ENCODE data around the gene HOXB2. TPM values are rescaled to one million over a fixed set of nuclear protein-coding genes. Genes with fewer than 3 reads are reported as not detected.

HOXB2 gene
- polyA plus RNA-seq, 2 of the 4 experiments (the other 2 are of a cell fraction) = 0.65 to 2.6 TPM

- Histone ChIP-seq H3K4me2 (peak overlapping the region; percentile 76), H3K4me3 (no peak overlapping the region), H3K27ac (0 out of 6 replicates have a peak overlapping the region, but pooled peaks of 1 of the 2 experiments have one; percentile 0), H3K4me1 (peaks cover 15% of the 10 kb centered on the region; the same call in 2 of the 3 replicates), H3K9me3 (no peaks in the 10 kb centered on the region)
- CTCF ChIA-PET = interaction anchor here (0.7 kb wide), 1 partner anchor 209 kb away, joined by 3 read pairs; no protein-coding TSS in a partner anchor
- ATAC-seq = no peak
- DNase-seq (ENCODE audit: low read depth in 1 of 2, low spot score in 1 of 2) = no peak
- POLR2A ChIA-PET = interaction anchor here (2.1 kb wide), 1 partner anchor 11 kb away, joined by 10 read pairs; no protein-coding TSS in a partner anchor
- WGBS (ENCODE audit: missing lambda C conversion rate) = 91% methylated on average over 35 of the region's 38 CpGs
- TF ChIP-seq RAD21 (conservative IDR thresholded peaks at IDR 0.05 in 1 of 2, IDR thresholded peaks at IDR 0.05 in 1 of 2) = no peak
- no peak for TF ChIP-seq MAX (IDR thresholded peaks at IDR 0.05)
- TF ChIP-seq MAZ (IDR thresholded peaks at IDR 0.05; ENCODE audit: borderline replicate concordance, low read depth, low read length) = no peak
- TF ChIP-seq EHF (CRISPR knock-in tag; IDR thresholded peaks at IDR 0.05) = no peak
- TF ChIP-seq JUNB (IDR thresholded peaks at IDR 0.05) = no peak
- no peak for TF ChIP-seq HOXB5 (CRISPR knock-in tag; IDR thresholded peaks at IDR 0.05)
- TF ChIP-seq CHD2 (IDR thresholded peaks at IDR 0.05; ENCODE audit: low read length, partially characterized antibody) = no peak
- TF ChIP-seq FOSB (CRISPR knock-in tag; IDR thresholded peaks at IDR 0.05) = no peak
- no peak for TF ChIP-seq TP53 (CRISPR knock-in tag; IDR thresholded peaks at IDR 0.05)
- no peak for TF ChIP-seq FOXS1 (CRISPR knock-in tag; IDR thresholded peaks at IDR 0.05)
- no peak for TF ChIP-seq EP300 (IDR thresholded peaks at IDR 0.05)
- TF ChIP-seq PBX3 (IDR thresholded peaks at IDR 0.05) = no peak
- no peak for TF ChIP-seq SREBF2 (IDR thresholded peaks at IDR 0.05)
- TF ChIP-seq PHF8 (IDR thresholded peaks at IDR 0.05; ENCODE audit: borderline replicate concordance, low read depth) = no peak
- TF ChIP-seq NR3C1 (IDR thresholded peaks at IDR 0.05) = no peak
- TF ChIP-seq HDAC2 (IDR thresholded peaks at IDR 0.05) = no peak
- TF ChIP-seq, protein P1, sequence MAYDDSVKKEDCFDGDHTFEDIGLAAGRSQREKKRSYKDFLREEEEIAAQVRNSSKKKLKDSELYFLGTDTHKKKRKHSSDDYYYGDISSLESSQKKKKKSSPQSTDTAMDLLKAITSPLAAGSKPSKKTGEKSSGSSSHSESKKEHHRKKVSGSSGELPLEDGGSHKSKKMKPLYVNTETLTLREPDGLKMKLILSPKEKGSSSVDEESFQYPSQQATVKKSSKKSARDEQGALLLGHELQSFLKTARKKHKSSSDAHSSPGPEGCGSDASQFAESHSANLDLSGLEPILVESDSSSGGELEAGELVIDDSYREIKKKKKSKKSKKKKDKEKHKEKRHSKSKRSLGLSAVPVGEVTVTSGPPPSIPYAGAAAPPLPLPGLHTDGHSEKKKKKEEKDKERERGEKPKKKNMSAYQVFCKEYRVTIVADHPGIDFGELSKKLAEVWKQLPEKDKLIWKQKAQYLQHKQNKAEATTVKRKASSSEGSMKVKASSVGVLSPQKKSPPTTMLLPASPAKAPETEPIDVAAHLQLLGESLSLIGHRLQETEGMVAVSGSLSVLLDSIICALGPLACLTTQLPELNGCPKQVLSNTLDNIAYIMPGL (CRISPR knock-in tag; IDR thresholded peaks at IDR 0.05; ENCODE audit: borderline replicate concordance) = no peak
- TF ChIP-seq RFX5 (IDR thresholded peaks at IDR 0.05) = no peak
- TF ChIP-seq CBX8 (IDR thresholded peaks at IDR 0.05) = no peak
- TF ChIP-seq, protein P2, sequence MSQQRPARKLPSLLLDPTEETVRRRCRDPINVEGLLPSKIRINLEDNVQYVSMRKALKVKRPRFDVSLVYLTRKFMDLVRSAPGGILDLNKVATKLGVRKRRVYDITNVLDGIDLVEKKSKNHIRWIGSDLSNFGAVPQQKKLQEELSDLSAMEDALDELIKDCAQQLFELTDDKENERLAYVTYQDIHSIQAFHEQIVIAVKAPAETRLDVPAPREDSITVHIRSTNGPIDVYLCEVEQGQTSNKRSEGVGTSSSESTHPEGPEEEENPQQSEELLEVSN (IDR thresholded peaks at IDR 0.05; ENCODE audit: borderline replicate concordance, low read depth) = no peak
- no peak for FAIRE-seq
Measured at GRCh38 chr17:48544349-48545021, 424 bp downstream of the HOXB2 start.

DNA sequence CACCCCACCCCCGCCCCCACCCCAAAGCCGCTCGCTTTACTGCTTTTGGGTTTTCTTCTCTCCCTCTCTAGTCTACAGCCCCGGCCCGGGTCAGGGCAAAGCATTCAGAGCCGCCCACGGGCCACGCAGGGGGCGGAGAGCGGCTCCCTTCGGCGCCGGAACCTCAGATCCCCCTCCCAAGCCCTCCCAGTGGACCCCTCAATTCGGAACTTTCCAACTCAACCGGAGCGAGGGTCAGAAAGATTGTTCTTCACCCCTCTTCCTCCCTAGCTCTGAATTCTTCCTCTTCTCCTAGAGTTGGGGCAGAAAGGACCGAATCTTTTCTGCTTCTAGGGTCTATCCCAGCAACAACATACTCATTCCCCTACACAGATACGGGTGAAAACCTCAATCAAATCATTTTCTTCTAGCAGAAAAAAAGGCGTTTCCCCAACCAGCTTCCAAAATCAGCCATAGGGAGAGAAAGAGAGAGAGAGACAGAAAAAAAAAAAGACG is 1.0 kb downstream of the HOXB2 start:
- POLR2A ChIA-PET = interaction anchor here (2.1 kb wide), 1 partner anchor 11 kb away, joined by 10 read pairs; no protein-coding TSS in a partner anchor
- CTCF ChIA-PET = interaction anchor here (0.7 to 1.6 kb wide), 2 partner anchors 193 to 208 kb away, joined by 3 read pairs; no protein-coding TSS in a partner anchor

More for the DNA sequence above, 1.0 kb downstream of the HOXB2 start:
- Histone ChIP-seq H3K4me3 (peak overlapping the region; percentile 44), H3K4me2 (peak overlapping the region; percentile 76), H3K4me1 (peaks cover 15% of the 10 kb centered on the region; the same call in 2 of the 3 replicates), H3K9me3 (no peaks in the 10 kb centered on the region), H3K27ac (peak overlapping the region; percentile 70 to 89)
- ATAC-seq = peak; percentile 55 to 58
- no peak for TF ChIP-seq ELK1 (IDR thresholded peaks at IDR 0.05; ENCODE audit: low read depth, low read length)
- TF ChIP-seq CBX8 (IDR thresholded peaks at IDR 0.05) = no peak
- no peak for TF ChIP-seq JUN (IDR thresholded peaks at IDR 0.05)
- TF ChIP-seq HDAC2 (IDR thresholded peaks at IDR 0.05) = no peak
- no peak for DNase-seq (ENCODE audit: low read depth in 1 of 2, low spot score in 1 of 2)
- FAIRE-seq = no peak
- 54% methylated on average over 19 of the region's 20 CpGs for WGBS (ENCODE audit: missing lambda C conversion rate)

Data from A549 (cell line).